GM18526 (cell line): ENCODE measurements around the gene SMARCA4.

ENCODE experiments used
- POLR2A ChIP-seq: IDR thresholded peaks from 3 replicates; pipeline ENCODE4 v1.6.1; 2011; ENCODE audit not compliant: insufficient read length; ENCODE audit errors: extremely low read depth

SMARCA4 gene

GRCh38 chr19:11017275-11018035 lies 56.6 kb downstream of the SMARCA4 start:
- TF ChIP-seq POLR2A = no peak

GRCh38 chr19:11018179-11018578 lies 57.3 kb downstream of the SMARCA4 start:
- TF ChIP-seq POLR2A = no peak

GRCh38 chr19:11018763-11019162 lies 57.9 kb downstream of the SMARCA4 start:
- no peak for TF ChIP-seq POLR2A

- no peak for TF ChIP-seq POLR2A
Observed at GRCh38 chr19:11019262-11019661, 58.4 kb downstream of the SMARCA4 start.

- TF ChIP-seq POLR2A = no peak
Observed at GRCh38 chr19:11019824-11020223, 59.0 kb downstream of the SMARCA4 start.

GRCh38 chr19:11020423-11020822 lies 59.6 kb downstream of the SMARCA4 start:
- TF ChIP-seq POLR2A = no peak

GRCh38 chr19:11020982-11021759 lies 60.3 kb downstream of the SMARCA4 start:
- no peak for TF ChIP-seq POLR2A

- TF ChIP-seq POLR2A = no peak
Observed at GRCh38 chr19:11021760-11022144, 60.9 kb downstream of the SMARCA4 start.

GRCh38 chr19:11023016-11023415 lies 62.2 kb downstream of the SMARCA4 start:
- TF ChIP-seq POLR2A = no peak

GRCh38 chr19:11023710-11024109 lies 62.9 kb downstream of the SMARCA4 start:
- TF ChIP-seq POLR2A = no peak

- no peak for TF ChIP-seq POLR2A
Observed at GRCh38 chr19:11024259-11024658, 63.4 kb downstream of the SMARCA4 start.

- TF ChIP-seq POLR2A = no peak
Observed at GRCh38 chr19:11025006-11025405, 64.2 kb downstream of the SMARCA4 start.

- no peak for TF ChIP-seq POLR2A
Observed at GRCh38 chr19:11025445-11025844, 64.6 kb downstream of the SMARCA4 start.

- TF ChIP-seq POLR2A = no peak
Observed at GRCh38 chr19:11025997-11026396, 65.2 kb downstream of the SMARCA4 start.

- TF ChIP-seq POLR2A = no peak
Observed at GRCh38 chr19:11027381-11027780, 66.6 kb downstream of the SMARCA4 start.

GRCh38 chr19:11028146-11028545 lies 67.3 kb downstream of the SMARCA4 start:
- TF ChIP-seq POLR2A = no peak

GRCh38 chr19:11031421-11032070 lies 70.7 kb downstream of the SMARCA4 start:
- no peak for TF ChIP-seq POLR2A

GRCh38 chr19:11033251-11033650 lies 72.4 kb downstream of the SMARCA4 start:
- TF ChIP-seq POLR2A = no peak
